MM.1S (cell line): ENCODE measurements around the gene SEMA3E.

Experiments used
- CTCF ChIP-seq: fragments of 300-600 bp; sonication (generic); IDR thresholded peaks from 2 replicates; pipeline ENCODE4 v1.5.1; 2016; ENCODE audit warnings: antibody characterized with exemption, low read length, mixed read lengths
- EZH2 ChIP-seq: fragments of 300-600 bp; sonication (generic); optimal IDR thresholded peaks from 2 replicates; pipeline ENCODE3; 2017; ENCODE audit warnings: low read depth, mild to moderate bottlenecking, antibody characterized with exemption, low read length, mixed read lengths
- EZH2phosphoT487 ChIP-seq: fragments of 300-600 bp; sonication (generic); IDR thresholded peaks from 2 replicates; pipeline ENCODE4 v1.6.1; 2018; ENCODE audit warnings: antibody characterized with exemption, low read length

- TF ChIP-seq CTCF (no peak), EZH2phosphoT487 (no peak), EZH2 (no peak)
Measured at GRCh38 chr7:83484826-83485225, 164.1 kb downstream of the SEMA3E start.
